UCSD-AML1 (cell line): ENCODE results near the gene HIP1R.

Experiments used
- DNase-seq: peaks from one replicate; lab custom pipeline; 2025; ENCODE audit not compliant: unreplicated experiment; lab: John Stamatoyannopoulos, UW

Gene HIP1R

GRCh38 chr12:122847921-122848421 lies 12.7 kb downstream of the HIP1R start:
- DNase-seq = no peak

- DNase-seq = no peak
Observed at GRCh38 chr12:122848471-122849351, 13.5 kb downstream of the HIP1R start.

GRCh38 chr12:122849352-122850047 lies 14.2 kb downstream of the HIP1R start:
- DNase-seq = no peak

GRCh38 chr12:122850048-122850445 lies 14.8 kb downstream of the HIP1R start:
- DNase-seq = no peak

- DNase-seq = no peak
Observed at GRCh38 chr12:122850695-122851350, 15.6 kb downstream of the HIP1R start.

GRCh38 chr12:122851820-122852219 lies 16.6 kb downstream of the HIP1R start:
- DNase-seq = no peak

- no peak for DNase-seq
Observed at GRCh38 chr12:122852336-122853275, 17.3 kb downstream of the HIP1R start.

- no peak for DNase-seq
Observed at GRCh38 chr12:122853582-122854245, 18.5 kb downstream of the HIP1R start.

GRCh38 chr12:122854554-122854953 lies 19.3 kb downstream of the HIP1R start:
- no peak for DNase-seq

- no peak for DNase-seq
Observed at GRCh38 chr12:122855071-122855829, 20.0 kb downstream of the HIP1R start.

- no peak for DNase-seq
Observed at GRCh38 chr12:122855928-122856831, 20.9 kb downstream of the HIP1R start.

- no peak for DNase-seq
Observed at GRCh38 chr12:122856999-122857671, 21.9 kb downstream of the HIP1R start.

GRCh38 chr12:122858171-122858570 lies 22.9 kb downstream of the HIP1R start:
- no peak for DNase-seq

GRCh38 chr12:122858591-122859302 lies 23.5 kb downstream of the HIP1R start:
- DNase-seq = no peak

- DNase-seq = no peak
Observed at GRCh38 chr12:122859303-122860039, 24.2 kb downstream of the HIP1R start.
